ES-I3 (cell line): ENCODE results near the gene UBE2G1.

Experiments
- H3K36me3 ChIP-seq: 2 replicates; pipeline ENCODE4 v1.6.1; 2013; ENCODE audit warnings: mild to moderate bottlenecking, low read length, control low read depth, moderate library complexity; ENCODE audit not compliant: insufficient read depth
- H3K4me1 ChIP-seq: 2 replicates; pipeline ENCODE4 v1.6.1; 2013; ENCODE audit warnings: mild to moderate bottlenecking, control low read depth, low read length; ENCODE audit not compliant: insufficient read depth
- H3K9ac ChIP-seq: 2 replicates; pipeline ENCODE4 v1.6.1; 2013; ENCODE audit warnings: low read depth, mild to moderate bottlenecking, low read length, moderate library complexity
- H3K9me3 ChIP-seq: 2 replicates; pipeline ENCODE4 v1.6.1; 2013; ENCODE audit warnings: mild to moderate bottlenecking, low read length, moderate library complexity; ENCODE audit not compliant: control insufficient read depth, insufficient read depth

Gene UBE2G1

GRCh38 chr17:4366327-4367063 is at the start of gene UBE2G1:
UBE2G1 (minus strand) TSS chr17:4366675; CDS start chr17:4366316, 359 bp downstream.
- H3K4me1 ChIP-seq: 0 out of 2 replicates have a peak, but pooled peaks cover 6% of the 10 kb centered on the region
- peak within 1 kb of the TSS; percentile 97 for H3K9ac ChIP-seq
- no peaks in the 10 kb centered on the region for H3K36me3 ChIP-seq
- H3K9me3 ChIP-seq: no peaks in the 10 kb centered on the region

GRCh38 chr17:4412933-4413831 is 46.7 kb upstream of the UBE2G1 start:
- no peaks in the 10 kb centered on the region for H3K36me3 ChIP-seq
- no peak overlapping the region for H3K9ac ChIP-seq
- H3K9me3 ChIP-seq: no peaks in the 10 kb centered on the region
- 0 out of 2 replicates have a peak, but pooled peaks cover 2% of the 10 kb centered on the region for H3K4me1 ChIP-seq

- Histone ChIP-seq H3K36me3 (no peaks in the 10 kb centered on the region), H3K9ac (no peak overlapping the region), H3K9me3 (no peaks in the 10 kb centered on the region), H3K4me1 (0 out of 2 replicates have a peak, but pooled peaks cover 2% of the 10 kb centered on the region)
These were observed 44.7 kb upstream of the UBE2G1 start for GRCh38 chr17:4411201-4411600.

- Histone ChIP-seq H3K9me3 (no peaks in the 10 kb centered on the region), H3K4me1 (0 out of 2 replicates have a peak, but pooled peaks cover 2% of the 10 kb centered on the region), H3K9ac (no peak overlapping the region), H3K36me3 (no peaks in the 10 kb centered on the region)
These were observed 43.2 kb upstream of the UBE2G1 start for GRCh38 chr17:4409659-4410058.

GRCh38 chr17:4407851-4408250 is 41.4 kb upstream of the UBE2G1 start:
- Histone ChIP-seq H3K9me3 (no peaks in the 10 kb centered on the region), H3K9ac (no peak overlapping the region), H3K4me1 (0 out of 2 replicates have a peak, but pooled peaks cover 2% of the 10 kb centered on the region), H3K36me3 (no peaks in the 10 kb centered on the region)

GRCh38 chr17:4407216-4407615 is 40.7 kb upstream of the UBE2G1 start:
- no peaks in the 10 kb centered on the region for H3K36me3 ChIP-seq
- H3K9me3 ChIP-seq: no peaks in the 10 kb centered on the region
- no peaks in the 10 kb centered on the region for H3K4me1 ChIP-seq
- H3K9ac ChIP-seq: no peak overlapping the region

GRCh38 chr17:4406386-4406785 is 39.9 kb upstream of the UBE2G1 start:
- no peaks in the 10 kb centered on the region for H3K36me3 ChIP-seq
- H3K9ac ChIP-seq: no peak overlapping the region
- H3K9me3 ChIP-seq: no peaks in the 10 kb centered on the region
- no peaks in the 10 kb centered on the region for H3K4me1 ChIP-seq

- Histone ChIP-seq H3K4me1 (no peaks in the 10 kb centered on the region), H3K9me3 (no peaks in the 10 kb centered on the region), H3K36me3 (no peaks in the 10 kb centered on the region), H3K9ac (no peak overlapping the region)
These were observed 39.2 kb upstream of the UBE2G1 start for GRCh38 chr17:4405699-4406098.

GRCh38 chr17:4405038-4405669 is 38.7 kb upstream of the UBE2G1 start:
- Histone ChIP-seq H3K4me1 (no peaks in the 10 kb centered on the region), H3K36me3 (no peaks in the 10 kb centered on the region), H3K9me3 (no peaks in the 10 kb centered on the region), H3K9ac (no peak overlapping the region)

- Histone ChIP-seq H3K9me3 (no peaks in the 10 kb centered on the region; the same call in 1 of the 2 replicates), H3K4me1 (peaks cover 25% of the 10 kb centered on the region)
These were observed 31.4 kb upstream of the UBE2G1 start for GRCh38 chr17:4397840-4398239.

GRCh38 chr17:4395111-4395478 is 28.6 kb upstream of the UBE2G1 start:
- H3K36me3 ChIP-seq: no peaks in the 10 kb centered on the region
- H3K9ac ChIP-seq: no peak overlapping the region
- no peaks in the 10 kb centered on the region; the same call in 1 of the 2 replicates for H3K9me3 ChIP-seq
- H3K4me1 ChIP-seq: peaks cover 25% of the 10 kb centered on the region

More at GRCh38 chr17:4397840-4398239, 31.4 kb upstream of the UBE2G1 start:
- H3K9ac ChIP-seq: no peak overlapping the region
- no peaks in the 10 kb centered on the region for H3K36me3 ChIP-seq

- H3K36me3 ChIP-seq: no peaks in the 10 kb centered on the region
- no peaks in the 10 kb centered on the region; the same call in 1 of the 2 replicates for H3K9me3 ChIP-seq
- H3K9ac ChIP-seq: no peak overlapping the region
- H3K4me1 ChIP-seq: peaks cover 25% of the 10 kb centered on the region
These were observed 28.0 kb upstream of the UBE2G1 start for GRCh38 chr17:4394208-4395110.

- H3K9me3 ChIP-seq: no peaks in the 10 kb centered on the region
- H3K4me1 ChIP-seq: peaks cover 25% of the 10 kb centered on the region
- no peaks in the 10 kb centered on the region for H3K36me3 ChIP-seq
- H3K9ac ChIP-seq: no peak overlapping the region
These were observed 27.3 kb upstream of the UBE2G1 start for GRCh38 chr17:4393806-4394205.
